Midbrain (tissue), 1 donor: ENCODE data around the gene PLA2G4E.

Experiments
- DNase-seq: peaks from one replicate; lab custom pipeline; 2025; lab: John Stamatoyannopoulos, UW

The PLA2G4E gene

DNA sequence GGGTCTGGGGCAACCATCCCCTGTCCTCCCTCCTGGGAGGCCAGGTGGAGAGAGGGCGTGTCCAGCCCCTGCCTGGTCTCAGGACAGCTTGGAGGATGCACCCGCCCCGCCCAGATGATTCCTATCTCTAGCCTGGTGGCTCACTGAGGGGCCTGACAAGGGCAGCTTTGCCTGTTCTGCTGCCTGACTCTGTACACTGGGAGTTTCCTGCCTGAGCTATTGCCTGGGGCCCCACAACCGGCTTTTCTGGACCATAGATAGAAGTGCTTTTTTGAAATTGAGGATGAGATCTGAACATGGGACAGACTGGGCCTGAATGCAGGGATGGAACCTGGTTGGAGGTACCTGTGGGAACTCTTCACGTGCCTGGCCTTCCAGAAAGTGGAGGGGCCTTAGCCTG, 751 bp upstream of the PLA2G4E start:
- no peak for DNase-seq

DNA sequence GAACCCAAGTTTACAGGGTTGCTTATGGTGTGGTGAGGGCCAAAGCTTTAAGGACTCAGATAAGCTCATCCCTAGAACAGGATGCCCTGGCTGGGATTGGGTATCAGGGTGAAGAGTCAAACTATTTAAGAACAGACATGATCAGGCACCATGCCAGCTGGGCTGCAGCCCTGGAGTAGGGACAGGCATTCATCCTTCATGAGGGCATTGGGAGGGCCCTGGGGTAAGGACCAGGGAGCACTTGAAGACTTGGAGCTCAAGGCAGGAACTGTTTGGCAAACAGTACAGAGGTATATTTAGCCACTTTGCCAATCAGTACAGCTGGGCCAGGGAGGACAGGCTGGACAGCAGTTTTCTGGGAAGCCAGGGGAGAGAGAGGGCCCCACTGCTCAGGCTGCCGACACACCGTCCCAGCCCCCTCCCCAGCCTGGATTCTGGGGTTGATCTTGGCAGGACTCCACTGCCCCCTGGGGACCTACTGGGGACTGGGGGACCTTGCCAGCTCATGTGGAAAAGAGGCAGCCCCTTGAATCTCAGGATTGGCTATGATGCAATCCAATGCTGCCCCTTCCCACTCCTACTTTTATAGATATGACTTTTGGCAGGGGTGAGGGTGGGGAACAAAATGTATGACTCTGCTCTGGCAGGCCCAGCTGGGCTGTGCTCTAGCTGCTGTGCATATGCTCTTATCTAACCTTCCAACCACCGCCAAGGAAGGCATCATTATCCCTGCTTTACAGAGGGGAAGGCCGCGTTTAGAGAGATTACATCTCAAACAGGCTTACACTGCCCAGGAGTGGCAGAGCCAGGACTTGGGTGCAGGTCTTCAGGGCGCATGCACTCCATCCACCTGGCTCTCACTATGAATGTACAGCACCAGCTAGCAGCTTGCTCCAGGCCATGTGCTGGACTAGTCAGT, 2.3 kb downstream of the PLA2G4E start:
- no peak for DNase-seq

DNA sequence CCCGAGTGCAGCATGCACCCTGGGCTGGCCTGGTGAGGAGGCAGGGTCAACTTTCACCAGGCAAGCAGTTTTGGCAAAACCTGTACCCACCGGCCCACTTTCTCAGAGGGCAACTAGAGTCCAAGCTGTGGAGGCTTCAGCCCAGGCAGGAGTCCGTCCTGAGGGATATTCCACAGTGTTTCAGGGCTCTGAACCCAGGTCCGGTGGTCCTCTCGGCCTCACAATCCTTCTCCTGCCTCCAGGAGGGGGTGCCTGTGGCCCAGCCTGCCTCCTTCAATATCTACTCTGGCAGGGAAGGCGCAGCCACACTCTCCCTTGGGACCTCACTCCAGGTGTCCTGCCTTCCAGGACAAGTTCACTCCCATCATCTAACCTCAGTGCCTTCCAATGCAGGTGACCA, 3.9 kb downstream of the PLA2G4E start:
- DNase-seq = no peak

DNA sequence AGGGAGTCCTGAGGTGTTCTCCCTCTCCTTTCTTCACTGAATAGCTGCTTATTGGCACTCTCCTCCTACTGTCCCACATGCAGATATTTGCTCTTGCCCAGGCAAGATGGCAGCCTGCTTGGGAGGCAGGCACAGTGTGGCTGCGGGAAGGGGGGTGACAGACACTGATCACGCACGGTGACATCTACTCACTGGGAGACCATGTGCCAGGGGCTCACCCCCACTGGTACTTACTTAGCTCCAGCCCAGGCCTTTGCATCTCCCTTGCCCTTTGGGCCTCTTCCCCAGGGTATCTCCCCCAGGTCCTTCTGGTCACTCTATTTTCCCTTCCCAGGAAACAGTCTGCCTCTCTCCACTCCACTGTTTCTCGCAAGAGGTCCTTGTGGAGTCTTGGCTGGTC, 6.4 kb downstream of the PLA2G4E start:
- DNase-seq = no peak

- no peak for DNase-seq
Observed at GRCh38 chr15:42012928-42013482, 7.8 kb downstream of the PLA2G4E start.

DNA sequence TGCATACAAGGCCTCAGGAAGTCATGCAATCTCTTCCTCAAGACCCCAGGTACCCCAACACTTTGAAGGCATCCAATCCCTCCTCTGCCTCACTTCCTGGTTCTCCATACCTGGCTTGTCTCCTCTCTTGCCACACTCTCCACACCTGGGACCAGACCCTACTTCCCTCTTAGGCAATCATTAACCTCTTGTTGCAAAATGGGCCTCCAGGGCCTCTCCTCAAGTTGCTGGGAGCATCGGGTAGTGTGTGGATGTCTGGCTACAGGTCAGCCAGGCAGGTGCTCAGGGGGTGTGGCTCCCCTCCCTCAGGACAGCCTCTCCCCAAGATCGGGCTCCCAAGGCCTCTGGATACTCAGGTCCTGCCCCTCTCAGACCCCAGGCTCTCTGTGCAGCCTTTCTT, 8.6 kb downstream of the PLA2G4E start:
- DNase-seq = no peak

DNA sequence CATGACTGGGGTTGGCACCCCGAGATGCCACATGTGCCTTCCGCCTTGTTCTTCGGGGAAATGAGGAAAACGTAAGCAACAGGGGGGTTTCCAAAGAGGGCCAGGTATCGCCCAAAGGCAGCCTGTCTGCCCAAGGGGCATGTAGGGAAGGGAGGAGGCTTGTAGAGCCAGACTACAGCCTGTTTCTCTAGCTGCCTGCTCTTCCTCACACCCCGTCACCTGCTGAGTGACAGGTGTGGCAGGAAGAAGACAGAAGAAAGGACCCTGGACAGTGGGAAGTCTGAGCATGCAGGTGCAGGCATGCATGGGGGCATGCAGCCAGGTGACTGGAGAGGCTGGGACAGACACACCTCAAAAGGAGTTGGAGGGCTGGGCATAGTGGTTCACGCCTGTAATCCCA, 9.8 kb downstream of the PLA2G4E start:
- DNase-seq = no peak

GRCh38 chr15:42010434-42010833, 10.4 kb downstream of the PLA2G4E start:
- DNase-seq = no peak

DNA sequence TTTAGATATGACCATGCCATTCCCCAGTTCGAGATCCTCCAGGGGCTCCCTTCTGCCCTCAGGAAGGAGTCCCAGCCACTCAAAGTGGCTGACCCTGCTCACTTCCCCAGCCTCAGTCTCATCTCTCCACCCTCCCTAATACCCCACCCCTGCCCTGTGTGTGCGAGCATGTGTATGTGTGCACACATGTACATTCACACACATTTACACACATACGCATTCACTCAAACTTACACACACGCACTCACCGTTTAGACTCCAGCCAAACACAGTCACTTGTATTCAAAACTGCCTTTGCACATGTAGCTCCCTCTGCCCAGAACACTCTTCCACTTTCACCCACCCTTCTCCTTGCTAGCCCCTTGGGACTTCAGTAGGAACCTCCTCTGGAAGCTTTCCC, 11.4 kb downstream of the PLA2G4E start:
- DNase-seq = no peak

- no peak for DNase-seq
Observed at GRCh38 chr15:42009022-42009421, 11.8 kb downstream of the PLA2G4E start.

- DNase-seq = no peak
Observed at GRCh38 chr15:42007386-42007785, 13.5 kb downstream of the PLA2G4E start.

- no peak for DNase-seq
Observed at GRCh38 chr15:42002333-42002732, 18.5 kb downstream of the PLA2G4E start.

GRCh38 chr15:42001236-42001635, 19.6 kb downstream of the PLA2G4E start:
- no peak for DNase-seq

DNA sequence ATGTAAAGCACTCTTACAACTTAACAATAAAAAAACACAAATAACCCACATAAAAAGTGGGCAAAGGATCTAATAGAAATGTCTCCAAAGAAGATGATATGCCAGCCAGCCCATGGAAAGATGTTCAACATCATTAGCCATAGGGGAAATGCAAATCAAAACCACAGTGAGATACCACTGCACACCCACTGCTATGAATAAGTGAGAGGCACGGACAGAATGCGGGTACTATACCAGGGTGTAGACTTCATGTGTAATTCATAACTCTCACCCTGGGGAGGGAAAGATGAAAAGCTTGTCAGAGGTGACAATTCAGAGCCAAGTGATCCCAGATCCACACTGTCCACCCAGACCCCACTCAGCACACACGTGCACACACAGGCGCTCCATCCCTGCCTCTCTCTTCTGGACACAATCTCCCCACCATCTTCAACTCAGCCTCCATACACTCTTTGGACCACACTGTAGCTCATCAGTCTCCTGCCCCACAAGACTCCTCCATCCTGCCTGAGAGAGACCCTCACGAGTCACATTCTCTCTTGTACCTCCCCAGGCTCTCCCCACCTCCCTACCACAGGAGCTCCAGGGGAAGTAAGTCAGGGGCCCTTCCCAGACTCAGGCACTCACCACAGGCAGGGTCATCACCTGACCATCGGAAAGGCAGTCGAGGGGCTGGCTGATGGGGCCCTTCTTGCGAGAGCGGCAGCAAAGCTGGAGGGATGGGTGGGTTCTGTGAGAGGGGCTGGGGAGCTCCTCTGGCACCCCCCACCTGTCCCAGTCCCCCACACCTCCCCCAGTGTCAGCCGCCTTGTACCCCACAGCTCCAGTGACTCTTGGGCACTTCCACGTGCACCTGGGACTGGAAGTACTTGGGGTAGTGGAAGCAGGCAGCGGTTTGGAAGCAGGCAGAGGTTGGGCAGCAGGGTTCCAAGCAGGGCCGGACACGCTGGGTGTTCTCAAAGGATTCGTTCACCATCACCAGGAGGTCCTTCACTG, 21.3 kb downstream of the PLA2G4E start:
- no peak for DNase-seq

DNA sequence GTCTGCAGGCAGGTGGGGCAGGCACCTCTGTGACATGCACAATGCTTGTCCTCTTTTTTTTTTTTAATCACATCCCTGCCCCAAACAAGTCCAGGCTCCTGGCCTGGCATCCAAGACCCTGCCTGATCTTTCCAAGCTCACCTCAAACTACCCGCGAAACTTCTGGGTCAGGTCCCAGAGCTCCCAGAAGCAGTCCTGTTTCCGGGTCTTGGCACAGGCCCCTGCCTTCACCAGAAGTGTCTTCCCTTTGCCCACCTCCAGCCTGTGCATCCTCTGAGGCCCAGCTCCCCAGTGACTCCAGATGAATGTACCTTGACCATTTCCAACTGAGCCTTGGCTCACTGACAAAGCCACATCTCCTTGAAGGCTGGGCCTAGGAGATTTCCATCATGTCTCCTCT, 23.0 kb downstream of the PLA2G4E start:
- DNase-seq = no peak

DNA sequence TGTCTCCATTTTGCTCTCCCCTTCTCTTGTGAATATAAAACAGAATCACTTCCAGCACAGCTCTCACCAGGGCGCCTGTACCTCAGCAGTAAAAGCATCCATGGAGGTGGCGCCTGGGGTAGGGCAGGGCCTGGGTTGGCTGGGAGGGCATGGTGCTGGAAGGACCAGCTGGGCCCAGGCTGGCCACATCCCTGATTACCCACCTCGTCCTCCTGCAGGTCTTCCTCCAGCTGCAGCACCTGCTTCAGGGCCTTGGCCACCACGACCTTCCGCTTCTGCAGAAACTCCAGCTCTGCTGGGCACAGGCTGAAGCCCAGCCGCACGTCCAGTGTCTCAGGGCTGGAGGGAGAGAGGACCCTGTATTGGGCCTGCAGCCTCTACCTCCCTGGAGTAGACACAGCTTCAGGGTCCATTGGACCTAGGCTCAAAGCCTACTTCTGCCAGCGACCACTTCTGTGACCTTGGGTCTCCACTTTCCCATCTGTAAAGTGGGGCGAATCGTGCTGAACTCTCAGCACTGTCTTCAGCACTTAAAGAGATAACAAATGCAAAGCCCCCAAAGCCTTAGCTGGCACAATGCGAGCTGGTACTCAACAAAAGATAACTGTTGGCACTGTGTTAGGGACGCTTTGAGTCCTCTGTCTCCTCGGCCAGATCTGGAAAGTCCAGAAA, 23.8 kb downstream of the PLA2G4E start:
- DNase-seq = no peak

GRCh38 chr15:41996376-41996775, 24.5 kb downstream of the PLA2G4E start:
- no peak for DNase-seq

DNA sequence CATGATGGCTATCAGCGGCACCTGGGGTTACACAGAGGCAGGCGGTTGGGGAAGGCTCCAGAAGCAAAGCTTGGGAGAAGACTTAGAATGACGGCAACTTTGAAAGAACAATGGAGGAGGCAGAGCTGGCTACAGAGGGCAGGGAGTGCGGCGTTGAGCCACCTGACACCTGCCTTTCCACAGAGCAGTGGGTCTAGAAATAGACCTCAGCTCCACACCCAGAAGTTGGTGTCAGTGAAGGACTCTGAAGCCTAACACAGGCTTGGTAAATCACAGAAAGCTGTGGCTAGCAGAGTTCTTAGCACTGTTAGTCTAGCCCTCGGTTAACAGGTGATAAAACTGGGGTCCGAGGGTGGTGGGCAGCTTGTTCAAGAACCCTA, 25.4 kb downstream of the PLA2G4E start:
- DNase-seq = no peak

DNA sequence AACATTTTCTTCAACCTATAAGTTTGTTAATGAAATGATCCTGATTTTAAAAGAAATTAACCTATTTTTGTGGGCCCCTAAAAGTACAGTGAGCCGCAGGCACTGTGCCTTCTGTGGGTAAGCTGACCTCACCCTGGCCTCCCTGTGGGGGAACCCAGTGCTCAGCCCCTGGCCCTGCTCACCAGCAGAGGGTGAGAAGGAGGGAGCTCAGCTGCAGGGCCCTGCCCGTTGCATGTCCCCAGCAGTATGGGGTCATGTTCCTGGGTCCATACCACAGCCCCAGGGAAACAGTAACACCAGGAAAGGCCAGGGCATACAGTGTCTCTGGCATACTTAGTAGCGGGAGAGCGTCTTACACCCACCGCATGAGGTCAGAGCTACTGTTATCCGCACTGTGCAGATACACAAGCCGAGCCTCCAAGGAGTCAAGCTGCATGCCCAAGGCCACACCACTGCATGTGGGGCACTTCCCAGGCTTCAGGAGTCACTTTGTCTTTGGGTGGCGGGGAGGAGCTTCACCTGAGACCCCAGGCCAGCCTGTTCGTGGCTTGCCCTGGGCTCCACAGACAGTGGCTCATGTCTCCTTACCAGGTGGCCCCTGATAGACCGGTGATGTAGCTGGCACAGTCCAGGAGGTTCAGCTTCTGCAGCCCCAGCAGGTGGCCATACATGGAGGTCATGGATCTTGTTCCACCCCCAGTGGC, 25.9 kb downstream of the PLA2G4E start:
- no peak for DNase-seq

DNA sequence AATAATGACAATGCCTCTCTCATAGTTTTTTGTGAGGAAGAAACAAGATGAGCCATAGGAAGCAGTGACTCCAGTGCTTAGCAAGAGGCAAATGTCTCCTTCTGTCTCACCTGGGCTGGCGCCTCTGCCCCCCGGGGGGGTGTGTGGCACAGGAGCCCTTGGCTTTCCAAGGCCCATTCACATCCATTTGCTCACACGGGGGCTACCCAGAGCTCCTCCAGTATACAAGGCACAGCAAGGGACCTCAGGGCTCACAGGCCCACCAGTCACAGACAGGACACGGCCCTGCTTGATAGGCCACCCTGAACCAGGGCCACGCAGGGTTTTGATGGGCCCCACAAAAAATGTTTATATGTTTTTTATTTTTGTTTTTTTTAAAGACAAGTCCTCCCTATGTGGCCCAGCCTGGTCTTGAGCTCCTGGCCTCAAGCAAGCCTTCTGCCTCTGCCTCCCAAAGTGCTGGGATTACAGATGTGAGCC, 26.6 kb downstream of the PLA2G4E start:
- no peak for DNase-seq
